Nephron (organoid): ENCODE data around the gene DCAF11.

ENCODE experiments used
- H3K27ac Mint-ChIP-seq, 3 experiments: 2 replicates each; pipeline ENCODE4 v1.8.0; 2020; ENCODE audit warnings: mixed read lengths in 3 of 3, mild to moderate bottlenecking in 2 of 3, moderate library complexity in 1 of 3
- H3K27me3 Mint-ChIP-seq: 2 replicates; pipeline ENCODE4 v1.8.0; 2021; ENCODE audit warnings: low read depth, mild to moderate bottlenecking, moderate library complexity, mixed read lengths
- H3K36me3 Mint-ChIP-seq: 2 replicates; pipeline ENCODE4 v1.8.0; 2020; ENCODE audit warnings: low read depth, mixed read lengths
- H3K4me1 Mint-ChIP-seq: 2 replicates; pipeline ENCODE4 v1.8.0; 2020; ENCODE audit warnings: mixed read lengths
- H3K4me3 Mint-ChIP-seq, 3 experiments: 2 replicates each; pipeline ENCODE4 v1.8.0; 2020; ENCODE audit warnings: mild to moderate bottlenecking in 3 of 3, mixed read lengths in 3 of 3, moderate library complexity in 2 of 3
- H3K9me3 Mint-ChIP-seq: 2 replicates; pipeline ENCODE4 v1.8.0; 2020; ENCODE audit warnings: mixed read lengths
- TF ChIP-seq, protein P1 (sequence below), 3 experiments: fragments of 200-600 bp; sonication (generic); IDR thresholded peaks; one replicate each; pipeline ENCODE4 v1.5.0; 2021; ENCODE audit warnings: antibody characterized with exemption in 3 of 3; ENCODE audit not compliant: unreplicated experiment in 3 of 3

DCAF11 gene

GRCh38 chr14:24164518-24164991 lies 50.0 kb downstream of the DCAF11 start:
- peaks cover 57% of the 10 kb centered on the region for H3K36me3 Mint-ChIP-seq
- H3K4me1 Mint-ChIP-seq, result peaks cover 16% of the 10 kb centered on the region
- no peaks in the 10 kb centered on the region for H3K9me3 Mint-ChIP-seq
- no peak overlapping the region for H3K4me3 Mint-ChIP-seq
- TF ChIP-seq, protein P1, sequence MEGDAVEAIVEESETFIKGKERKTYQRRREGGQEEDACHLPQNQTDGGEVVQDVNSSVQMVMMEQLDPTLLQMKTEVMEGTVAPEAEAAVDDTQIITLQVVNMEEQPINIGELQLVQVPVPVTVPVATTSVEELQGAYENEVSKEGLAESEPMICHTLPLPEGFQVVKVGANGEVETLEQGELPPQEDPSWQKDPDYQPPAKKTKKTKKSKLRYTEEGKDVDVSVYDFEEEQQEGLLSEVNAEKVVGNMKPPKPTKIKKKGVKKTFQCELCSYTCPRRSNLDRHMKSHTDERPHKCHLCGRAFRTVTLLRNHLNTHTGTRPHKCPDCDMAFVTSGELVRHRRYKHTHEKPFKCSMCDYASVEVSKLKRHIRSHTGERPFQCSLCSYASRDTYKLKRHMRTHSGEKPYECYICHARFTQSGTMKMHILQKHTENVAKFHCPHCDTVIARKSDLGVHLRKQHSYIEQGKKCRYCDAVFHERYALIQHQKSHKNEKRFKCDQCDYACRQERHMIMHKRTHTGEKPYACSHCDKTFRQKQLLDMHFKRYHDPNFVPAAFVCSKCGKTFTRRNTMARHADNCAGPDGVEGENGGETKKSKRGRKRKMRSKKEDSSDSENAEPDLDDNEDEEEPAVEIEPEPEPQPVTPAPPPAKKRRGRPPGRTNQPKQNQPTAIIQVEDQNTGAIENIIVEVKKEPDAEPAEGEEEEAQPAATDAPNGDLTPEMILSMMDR (IDR thresholded peaks at IDR 0.05; ENCODE audit: unreplicated experiment in 3 of 3), result no peak
- H3K27me3 Mint-ChIP-seq, result no peaks in the 10 kb centered on the region
- no peak overlapping the region for H3K27ac Mint-ChIP-seq

GRCh38 chr14:24165785-24166184 lies 51.2 kb downstream of the DCAF11 start:
- TF ChIP-seq, protein P1 (IDR thresholded peaks at IDR 0.05; ENCODE audit: unreplicated experiment in 3 of 3), result no peak
- Mint-ChIP-seq H3K27me3 (no peaks in the 10 kb centered on the region), H3K27ac (no peak overlapping the region), H3K4me3 (no peak overlapping the region), H3K4me1 (peaks cover 15% of the 10 kb centered on the region), H3K9me3 (no peaks in the 10 kb centered on the region), H3K36me3 (peaks cover 55% of the 10 kb centered on the region)

DNA sequence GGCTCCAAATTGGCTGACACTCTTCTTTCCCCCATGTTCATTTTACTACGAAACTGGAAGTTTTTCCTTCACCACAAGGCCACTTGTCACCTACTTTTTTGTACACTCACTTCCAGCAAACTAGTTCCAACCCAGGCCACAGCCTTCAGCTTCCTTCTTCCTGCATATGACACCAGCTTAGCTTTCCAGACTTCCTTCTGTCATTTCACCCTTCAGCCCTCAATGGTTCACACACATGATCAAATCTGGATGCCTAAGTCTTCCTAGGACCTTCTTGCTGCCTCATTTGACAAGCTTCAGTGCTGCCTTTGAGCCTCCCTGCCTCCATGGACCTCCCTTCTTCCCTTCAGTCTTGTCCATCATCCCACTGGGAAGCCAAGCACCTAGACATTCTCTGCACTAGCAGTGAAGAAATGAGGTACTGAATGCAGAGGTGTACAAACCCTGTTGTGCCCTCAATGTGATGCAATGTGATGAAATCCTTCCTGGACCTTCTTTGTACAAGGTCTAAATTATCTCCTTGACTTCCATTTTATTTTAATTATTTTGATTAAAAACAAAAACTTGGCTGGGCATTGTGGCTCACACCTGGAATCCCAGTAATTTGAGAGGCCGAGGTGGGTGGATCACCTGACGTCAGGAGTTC lies 53.0 kb downstream of the DCAF11 start:
- no peak overlapping the region for H3K27ac Mint-ChIP-seq
- H3K36me3 Mint-ChIP-seq, result peaks cover 46% of the 10 kb centered on the region
- H3K4me3 Mint-ChIP-seq, result no peak overlapping the region
- H3K9me3 Mint-ChIP-seq, result no peaks in the 10 kb centered on the region
- H3K27me3 Mint-ChIP-seq, result no peaks in the 10 kb centered on the region
- no peaks in the 10 kb centered on the region for H3K4me1 Mint-ChIP-seq
- TF ChIP-seq, protein P1 (IDR thresholded peaks at IDR 0.05; ENCODE audit: unreplicated experiment in 3 of 3), result no peak

GRCh38 chr14:24171422-24172260 lies 57.1 kb downstream of the DCAF11 start, which contains the start of gene REC8:
REC8 (plus strand) TSS chr14:24172080; CDS start chr14:24172553, 473 bp downstream.
- Mint-ChIP-seq H3K27me3 (no peaks in the 10 kb centered on the region), H3K4me1 (no peaks in the 10 kb centered on the region), H3K4me3 (peak within 1 kb of the TSS; percentile 89), H3K36me3 (peaks cover 36% of the 10 kb centered on the region), H3K9me3 (no peaks in the 10 kb centered on the region), H3K27ac (peak within 1 kb of the TSS; percentile 68 to 95 (median 91))
- TF ChIP-seq, protein P1 (IDR thresholded peaks at IDR 0.05; ENCODE audit: unreplicated experiment in 3 of 3), result no peak

- Mint-ChIP-seq H3K27me3 (no peaks in the 10 kb centered on the region), H3K4me1 (no peaks in the 10 kb centered on the region), H3K9me3 (no peaks in the 10 kb centered on the region), H3K4me3 (peak overlapping the region; percentile 89), H3K36me3 (peaks cover 36% of the 10 kb centered on the region), H3K27ac (no peak overlapping the region)
- TF ChIP-seq, protein P1 (IDR thresholded peaks at IDR 0.05; ENCODE audit: unreplicated experiment in 3 of 3), result no peak
Measured at GRCh38 chr14:24172261-24172860, 57.8 kb downstream of the DCAF11 start.
